ENCODE results near the gene ZSCAN1. TPM values are rescaled to one million over a fixed set of nuclear protein-coding genes. Genes with fewer than 3 reads are reported as not detected.

ZSCAN1 gene
- total and polyA plus RNA-seq, 2 of the 4 experiments (the other 2 are of a cell fraction) = not detected

GRCh38 chr19:58001895-58002369, 31.9 kb upstream of the ZSCAN1 start:
- Histone ChIP-seq H2AFZ (replicated peaks; ENCODE audit: low read length, poor library complexity) (peak overlapping the region; percentile 100), H3K14ac (replicated peaks; ENCODE audit: low read depth, low read length) (peak overlapping the region; percentile 77), H3K79me1 (ENCODE audit: low read depth in 1 of 2, low read length in 2 of 2) (peaks cover 24 to 39% of the 10 kb centered on the region in 2 experiments), H2BK5ac (ENCODE audit: low read depth, low read length, poor library complexity, severe bottlenecking) (peak overlapping the region; percentile 63), H3K18ac (ENCODE audit: low read depth, low read length) (no peak overlapping the region), H3K4ac (ENCODE audit: low read depth, low read length) (peak overlapping the region; percentile 63; the same call in 1 of the 2 replicates), H4K8ac (ENCODE audit: low read depth in 2 of 2, low read length in 2 of 2) (peak overlapping the region; percentile 92 to 97), H2AK5ac (ENCODE audit: low read depth, low read length) (peak overlapping the region; percentile 66), H3K9ac (ENCODE audit: low read depth, low read length) (peak overlapping the region; percentile 79), H2BK15ac (ENCODE audit: low read depth, low read length) (no peak overlapping the region), H2AK9ac (replicated peaks; ENCODE audit: low read depth, low read length, poor library complexity) (peak overlapping the region; percentile 87), H3K4me3 (ENCODE audit: insufficient read depth, low read depth, low read length) (peak overlapping the region; percentile 82), H3K27me3 (ENCODE audit: control insufficient read depth, insufficient read depth, low read length) (no peaks in the 10 kb centered on the region), H4K91ac (ENCODE audit: insufficient read depth, low read depth, low read length) (0 out of 2 replicates have a peak overlapping the region, but pooled peaks have one; percentile 32), H3K36me3 (ENCODE audit: control insufficient read depth, insufficient read depth, low read length) (peaks cover 47% of the 10 kb centered on the region), H2BK20ac (ENCODE audit: low read depth, low read length) (no peak overlapping the region), H3K56ac (ENCODE audit: extremely low read depth, insufficient read depth, low read length) (no peak overlapping the region), H3K27ac (ENCODE audit: insufficient read depth, low read length) (peak overlapping the region; percentile 83), H3K9me3 (ENCODE audit: control insufficient read depth, insufficient read depth, low read length) (peaks cover 57% of the 10 kb centered on the region), H3K4me2 (ENCODE audit: low read depth, low read length) (peak overlapping the region; percentile 93), H3K4me1 (ENCODE audit: control insufficient read depth, insufficient read depth, low read length) (no peaks in the 10 kb centered on the region), H3K9me1 (ENCODE audit: insufficient read depth, low read length) (no peaks in the 10 kb centered on the region), H3K23ac (ENCODE audit: low read depth, low read length) (peak overlapping the region; percentile 86), H2BK120ac (ENCODE audit: low read depth, low read length) (no peak overlapping the region), H4K20me1 (ENCODE audit: insufficient read depth, low read length) (no peaks in the 10 kb centered on the region), H4K5ac (ENCODE audit: low read depth, low read length) (peak overlapping the region; percentile 14)
- intact Hi-C loops (cut with micrococcal nuclease) = loop anchor here (10.0 kb wide), 1 partner anchor 153 kb away; the partner anchor contains the start of gene ZNF329
- TF ChIP-seq RCOR1 (IDR thresholded peaks at IDR 0.05; ENCODE audit: insufficient replicate concordance, low read length) (no peak), FOS (IDR thresholded peaks at IDR 0.05; ENCODE audit: low read depth, low read length) (no peak), ELK1 (IDR thresholded peaks at IDR 0.05; ENCODE audit: borderline replicate concordance, low read depth, low read length) (no peak), RFX5 (IDR thresholded peaks at IDR 0.05; ENCODE audit: low read depth, low read length) (no peak), MAZ (IDR thresholded peaks at IDR 0.05; ENCODE audit: borderline replicate concordance, low read depth, low read length) (no peak; the same call in 1 of the 2 replicates), BHLHE40 (IDR thresholded peaks at IDR 0.05; ENCODE audit: low read depth, low read length) (no peak)
- WGBS, 2 experiments (ENCODE audit: extremely low coverage in 2 of 2, insufficient read length in 1 of 2) = no CpG with 5 or more reads among the region's 23 CpGs
- no TSS peak for BruUV-seq (replicated peaks)
- CTCF ChIA-PET = interaction anchor here (1.3 kb wide), 1 partner anchor 15 kb away, joined by 4 read pairs; no protein-coding TSS in a partner anchor
- dilution Hi-C loops (cut with HindIII; ENCODE audit: low sequenced_read_pairs, unreplicated experiment) = no loop called here
- in situ Hi-C loops (cut with MboI; ENCODE audit: low sequenced_read_pairs) = no loop called here
- ATAC-seq (ENCODE audit: low read depth) (no peak; the same call in 1 of the 2 replicates), DNase-seq (peak; percentile 5)
- POLR2A ChIA-PET (ENCODE audit: unreplicated experiment) = no interaction called here
